Gastrocnemius medialis (tissue), 4 donors: ENCODE results near the gene TRDN. TPM values are rescaled to one million over a fixed set of nuclear protein-coding genes. Genes with fewer than 3 reads are reported as not detected.

Experiments
- ATAC-seq, 2 donors: fragments of 150-250 bp; one replicate each; pipeline ENCODE4 v1.9.1; 2016
- DNase-seq, 2 donors: peaks; one replicate each; pipeline ENCODE4 v3.0.0-alpha.2; 2019
- H3K27ac ChIP-seq, 4 donors: fragments of 200-600 bp; sonication (generic); 1 replicate in 1 of 4; 2 replicates in 3 of 4; pipeline ENCODE4 v1.5.1; 2016 to 2018; ENCODE audit warnings: mild to moderate bottlenecking in 2 of 4, moderate library complexity in 1 of 4
- H3K27me3 ChIP-seq, 3 donors: fragments of 200-600 bp; sonication (generic) in 2 of 3; 1 replicate in 1 of 3; 2 replicates in 2 of 3; pipeline versions ENCODE4 v1.5.1 to v1.6.0; 2016 to 2019; ENCODE audit warnings: mild to moderate bottlenecking in 1 of 3, moderate library complexity in 1 of 3
- H3K36me3 ChIP-seq, 2 donors: fragments of 200-600 bp; sonication (generic) in 1 of 2; one replicate each; pipeline ENCODE4 v1.5.1; 2017 to 2018
- H3K4me1 ChIP-seq, 2 donors: fragments of 200-600 bp; sonication (generic) in 1 of 2; one replicate each; pipeline ENCODE4 v1.5.1; 2016 to 2017; ENCODE audit warnings: mild to moderate bottlenecking in 2 of 2
- H3K4me3 ChIP-seq, 4 donors: fragments of 200-600 bp; sonication (generic) in 3 of 4; 1 replicate in 1 of 4; 2 replicates in 3 of 4; pipeline ENCODE4 v1.5.1; 2016 to 2019; ENCODE audit warnings: mild to moderate bottlenecking in 2 of 4
- H3K9me3 ChIP-seq, 3 donors: fragments of 200-600 bp; sonication (generic) in 2 of 3; 1 replicate in 1 of 3; 2 replicates in 2 of 3; pipeline ENCODE4 v1.5.1; 2016 to 2019
- CTCF ChIP-seq, 5 experiments: fragments of 450-650 bp in 3 of 5; fragments of 200-600 bp in 2 of 5; sonication (generic) in 2 of 5; IDR thresholded peaks in 4 of 5; conservative IDR thresholded peaks in 1 of 5; 1 replicate in 4 of 5; 2 replicates in 1 of 5; pipeline ENCODE4 v1.5.1; 2016 to 2019; ENCODE audit warnings: antibody characterized with exemption in 5 of 5, mild to moderate bottlenecking in 3 of 5, moderate library complexity in 3 of 5
- POLR2A ChIP-seq, 2 donors: fragments of 450-650 bp; IDR thresholded peaks; one replicate each; pipeline ENCODE4 v1.6.1; 2017; ENCODE audit warnings: antibody characterized with exemption in 2 of 2, mild to moderate bottlenecking in 2 of 2, moderate library complexity in 2 of 2
- in situ Hi-C, 4 donors: fragments of 200-750 bp; cut with MboI; loops; one replicate each; pipeline versions ENCODE4 v1.15.0 to v1.8.0; 2017; ENCODE audit warnings: low sequenced_read_pairs in 4 of 4
- intact Hi-C: fragments of 100-400 bp; cut with DNase I; formaldehyde crosslinking; loops from one replicate; pipeline ENCODE4 v1.15.1; 2023; ENCODE audit warnings: low total_unique reads
- total RNA-seq, 4 donors: library from RNA; depleted of rRNA; stranded (reverse); fragments of >200 nt; gene quantifications; one replicate each; pipeline versions ENCODE4 v1.1.0 to v1.2.3, GENCODE V29; 2016

Gene TRDN
- total RNA-seq, 4 donors from 2014 or later, result 190 to 628 (median 296) TPM

- ATAC-seq, result no peak
- in situ Hi-C loops, result no loop called here
Observed at GRCh38 chr6:123363912-123364311, 272.8 kb downstream of the TRDN start.

GRCh38 chr6:123360359-123360758, 276.4 kb downstream of the TRDN start:
- H3K27ac ChIP-seq, result no peak overlapping the region
- intact Hi-C loops, result no loop called here
- TF ChIP-seq CTCF (IDR thresholded peaks at IDR 0.05 in 4 of 5, conservative IDR thresholded peaks at IDR 0.05 in 1 of 5), result no peak
- H3K9me3 ChIP-seq, result no peaks in the 10 kb centered on the region
- H3K36me3 ChIP-seq, result peaks cover 0 to 3% of the 10 kb centered on the region in 2 donors
- no peak for ATAC-seq
- in situ Hi-C loops, result no loop called here
- H3K4me3 ChIP-seq, result no peak overlapping the region
- H3K4me1 ChIP-seq, result no peaks in the 10 kb centered on the region
- no peak for DNase-seq
- no peaks in the 10 kb centered on the region for H3K27me3 ChIP-seq

More at GRCh38 chr6:123363912-123364311, 272.8 kb downstream of the TRDN start:
- H3K27ac ChIP-seq, result peak overlapping the region in 3 of 4 donors; percentile 35 to 56 (median 45)
- H3K27me3 ChIP-seq, result no peaks in the 10 kb centered on the region
- H3K4me3 ChIP-seq, result no peak overlapping the region
- H3K9me3 ChIP-seq, result no peaks in the 10 kb centered on the region
- no peaks in the 10 kb centered on the region for H3K36me3 ChIP-seq
- TF ChIP-seq POLR2A (IDR thresholded peaks at IDR 0.05), result no peak
- TF ChIP-seq CTCF (IDR thresholded peaks at IDR 0.05 in 4 of 5, conservative IDR thresholded peaks at IDR 0.05 in 1 of 5), result no peak
- intact Hi-C loops, result no loop called here
- no peaks in the 10 kb centered on the region for H3K4me1 ChIP-seq
- DNase-seq, result no peak

- intact Hi-C loops (no loop called here), in situ Hi-C loops (no loop called here)
- H3K9me3 ChIP-seq, result no peaks in the 10 kb centered on the region
- no peak overlapping the region for H3K4me3 ChIP-seq
- H3K27ac ChIP-seq, result peak overlapping the region in 1 of 4 donors; percentile 18
- TF ChIP-seq POLR2A (IDR thresholded peaks at IDR 0.05) (no peak), CTCF (IDR thresholded peaks at IDR 0.05 in 4 of 5, conservative IDR thresholded peaks at IDR 0.05 in 1 of 5) (no peak)
- no peaks in the 10 kb centered on the region for H3K4me1 ChIP-seq
- ATAC-seq (no peak), DNase-seq (no peak)
- H3K27me3 ChIP-seq, result no peaks in the 10 kb centered on the region
- peaks cover 0 to 10% of the 10 kb centered on the region in 2 donors for H3K36me3 ChIP-seq
Observed at GRCh38 chr6:123352705-123353104, 284.0 kb downstream of the TRDN start.

GRCh38 chr6:123352279-123352678, 284.5 kb downstream of the TRDN start:
- Histone ChIP-seq H3K36me3 (peaks cover 0 to 10% of the 10 kb centered on the region in 2 donors), H3K27me3 (no peaks in the 10 kb centered on the region), H3K4me1 (no peaks in the 10 kb centered on the region), H3K4me3 (no peak overlapping the region), H3K27ac (peak overlapping the region in 1 of 4 donors; percentile 18), H3K9me3 (no peaks in the 10 kb centered on the region)
- intact Hi-C loops, result no loop called here
- no peak for ATAC-seq
- no peak for DNase-seq
- in situ Hi-C loops, result no loop called here
- TF ChIP-seq POLR2A (IDR thresholded peaks at IDR 0.05) (no peak), CTCF (IDR thresholded peaks at IDR 0.05 in 4 of 5, conservative IDR thresholded peaks at IDR 0.05 in 1 of 5) (no peak)

- no peak for TF ChIP-seq CTCF (IDR thresholded peaks at IDR 0.05 in 4 of 5, conservative IDR thresholded peaks at IDR 0.05 in 1 of 5)
- TF ChIP-seq POLR2A (IDR thresholded peaks at IDR 0.05), result no peak
- H3K36me3 ChIP-seq, result no peaks in the 10 kb centered on the region
- peak overlapping the region in 2 of 4 donors; percentile 7 to 31 for H3K27ac ChIP-seq
- no peak overlapping the region for H3K4me3 ChIP-seq
- no peaks in the 10 kb centered on the region for H3K27me3 ChIP-seq
- DNase-seq (no peak), ATAC-seq (peak; percentile 10 to 31)
- in situ Hi-C loops (no loop called here), intact Hi-C loops (no loop called here)
- no peaks in the 10 kb centered on the region for H3K9me3 ChIP-seq
- peaks cover 18 to 22% of the 10 kb centered on the region in 2 donors for H3K4me1 ChIP-seq
Observed at GRCh38 chr6:123343836-123344235, 292.9 kb downstream of the TRDN start.
